Vagina (tissue), 2 donors: ENCODE measurements around the gene CTNNBL1. TPM values are rescaled to one million over a fixed set of nuclear protein-coding genes. Genes with fewer than 3 reads are reported as not detected.

Experiments used
- DNase-seq, 2 donors: peaks; one replicate each; pipeline ENCODE4 v3.0.0-alpha.2; 2017; ENCODE audit errors: extremely low spot score in 2 of 2
- H3K27ac ChIP-seq: fragments of 200-600 bp; sonication (generic); one replicate; pipeline ENCODE4 v1.5.1; 2019
- H3K27me3 ChIP-seq: fragments of 200-600 bp; sonication (generic); one replicate; pipeline ENCODE4 v1.5.1; 2019
- H3K36me3 ChIP-seq, 2 donors: fragments of 200-600 bp; sonication (generic); one replicate each; pipeline ENCODE4 v1.5.1; 2017 to 2019
- H3K4me1 ChIP-seq: fragments of 200-600 bp; sonication (generic); one replicate; pipeline ENCODE4 v1.5.1; 2019
- H3K4me3 ChIP-seq, 2 donors: fragments of 200-600 bp; sonication (generic); 1 replicate in 1 of 2; 2 replicates in 1 of 2; pipeline ENCODE4 v1.5.1; 2016 to 2019
- H3K9me3 ChIP-seq: fragments of 200-600 bp; sonication (generic); one replicate; pipeline ENCODE4 v1.5.1; 2019
- CTCF ChIP-seq, 3 experiments: fragments of 450-650 bp in 2 of 3; fragments of 200-600 bp in 1 of 3; sonication (generic) in 1 of 3; IDR thresholded peaks; one replicate each; pipeline ENCODE4 v1.5.1; 2017 to 2019; ENCODE audit warnings: antibody characterized with exemption in 3 of 3, mild to moderate bottlenecking in 2 of 3, moderate library complexity in 2 of 3
- POLR2A ChIP-seq, 2 donors: fragments of 450-650 bp; IDR thresholded peaks; one replicate each; pipeline ENCODE4 v1.6.1; 2017; ENCODE audit warnings: antibody characterized with exemption in 2 of 2, mild to moderate bottlenecking in 2 of 2, moderate library complexity in 2 of 2
- POLR2AphosphoS5 ChIP-seq, 2 donors: sonication (generic); formaldehyde crosslinking; IDR thresholded peaks; one replicate each; pipeline ENCODE4 v1.9.0; 2017; ENCODE audit warnings: antibody characterized with exemption in 2 of 2, mild to moderate bottlenecking in 2 of 2, low read depth in 1 of 2; ENCODE audit not compliant: insufficient read depth in 1 of 2
- intact Hi-C: fragments of 100-400 bp; cut with DNase I; formaldehyde crosslinking; loops from one replicate; pipeline ENCODE4 v1.15.1; 2023
- total RNA-seq: library from RNA; depleted of rRNA; stranded (reverse); fragments of >200 nt; gene quantifications from one replicate; pipeline ENCODE4 v1.2.3, GENCODE V29; 2016

CTNNBL1 gene
- total RNA-seq, 1 donor from 2014 or later = 40.3 TPM

GRCh38 chr20:37669773-37670236 lies 24.0 kb upstream of the CTNNBL1 start:
- Histone ChIP-seq H3K4me3 (peak overlapping the region in 1 of 2 donors; percentile 5), H3K4me1 (no peaks in the 10 kb centered on the region), H3K9me3 (no peaks in the 10 kb centered on the region), H3K27me3 (no peaks in the 10 kb centered on the region), H3K36me3 (no peaks in the 10 kb centered on the region), H3K27ac (no peak overlapping the region)
- DNase-seq = no peak
- no peak for TF ChIP-seq CTCF (IDR thresholded peaks at IDR 0.05)
- no peak for TF ChIP-seq POLR2A (IDR thresholded peaks at IDR 0.05)
- no peak for TF ChIP-seq POLR2AphosphoS5 (IDR thresholded peaks at IDR 0.05; ENCODE audit: insufficient read depth in 1 of 2, low read depth in 1 of 2)
- intact Hi-C loops = no loop called here

- no peak overlapping the region for H3K27ac ChIP-seq
- TF ChIP-seq POLR2A (IDR thresholded peaks at IDR 0.05) (no peak), POLR2AphosphoS5 (IDR thresholded peaks at IDR 0.05; ENCODE audit: insufficient read depth in 1 of 2, low read depth in 1 of 2) (no peak), CTCF (IDR thresholded peaks at IDR 0.05) (no peak)
- H3K4me1 ChIP-seq = no peaks in the 10 kb centered on the region
- intact Hi-C loops = no loop called here
- no peak for DNase-seq
- peak overlapping the region in 1 of 2 donors; percentile 5 for H3K4me3 ChIP-seq
- H3K36me3 ChIP-seq = no peaks in the 10 kb centered on the region
- no peaks in the 10 kb centered on the region for H3K27me3 ChIP-seq
- H3K9me3 ChIP-seq = no peaks in the 10 kb centered on the region
Measured at GRCh38 chr20:37670351-37670791, 23.5 kb upstream of the CTNNBL1 start.

- Histone ChIP-seq H3K4me3 (no peak overlapping the region), H3K36me3 (no peaks in the 10 kb centered on the region), H3K27ac (no peak overlapping the region), H3K4me1 (no peaks in the 10 kb centered on the region), H3K9me3 (no peaks in the 10 kb centered on the region), H3K27me3 (no peaks in the 10 kb centered on the region)
- intact Hi-C loops = no loop called here
- TF ChIP-seq POLR2A (IDR thresholded peaks at IDR 0.05) = no peak
- no peak for DNase-seq
Measured at GRCh38 chr20:37672143-37672542, 21.7 kb upstream of the CTNNBL1 start.

GRCh38 chr20:37673444-37673843 lies 20.4 kb upstream of the CTNNBL1 start:
- H3K4me3 ChIP-seq = no peak overlapping the region
- DNase-seq = no peak
- no peaks in the 10 kb centered on the region for H3K4me1 ChIP-seq
- intact Hi-C loops = no loop called here
- no peaks in the 10 kb centered on the region for H3K36me3 ChIP-seq
- TF ChIP-seq POLR2AphosphoS5 (IDR thresholded peaks at IDR 0.05; ENCODE audit: insufficient read depth in 1 of 2, low read depth in 1 of 2) (no peak), CTCF (IDR thresholded peaks at IDR 0.05) (no peak), POLR2A (IDR thresholded peaks at IDR 0.05) (no peak)
- H3K9me3 ChIP-seq = no peaks in the 10 kb centered on the region
- H3K27me3 ChIP-seq = no peaks in the 10 kb centered on the region
- H3K27ac ChIP-seq = no peak overlapping the region

GRCh38 chr20:37676440-37676839 lies 17.4 kb upstream of the CTNNBL1 start:
- H3K27ac ChIP-seq = no peak overlapping the region
- intact Hi-C loops = no loop called here
- no peaks in the 10 kb centered on the region for H3K36me3 ChIP-seq
- no peak overlapping the region for H3K4me3 ChIP-seq
- DNase-seq = no peak
- TF ChIP-seq POLR2AphosphoS5 (IDR thresholded peaks at IDR 0.05; ENCODE audit: insufficient read depth in 1 of 2, low read depth in 1 of 2) (no peak), POLR2A (IDR thresholded peaks at IDR 0.05) (no peak), CTCF (IDR thresholded peaks at IDR 0.05) (no peak)
- no peaks in the 10 kb centered on the region for H3K4me1 ChIP-seq
- H3K27me3 ChIP-seq = no peaks in the 10 kb centered on the region
- no peaks in the 10 kb centered on the region for H3K9me3 ChIP-seq
